PC-9 (cell line): ENCODE data around the gene SNX5.

Source experiments
- CTCF ChIP-seq: fragments of 200-600 bp; sonication (generic); conservative IDR thresholded peaks from 2 replicates; pipeline ENCODE4 v1.6.1; 2017; ENCODE audit warnings: mixed run types, antibody characterized with exemption, mild to moderate bottlenecking, moderate library complexity
- EZH2 ChIP-seq: fragments of 200-600 bp; sonication (generic); IDR thresholded peaks from 2 replicates; pipeline ENCODE4 v1.8.0; 2017; ENCODE audit warnings: antibody characterized with exemption, low read depth

GRCh38 chr20:17967521-17968365 lies 851 bp downstream of the SNX5 start:
- no peak for TF ChIP-seq CTCF
- no peak for TF ChIP-seq EZH2
